PFSK-1 (cell line): ENCODE data around the gene TIMD4.

Source experiments
- FOXP2 ChIP-seq: optimal IDR thresholded peaks from 2 replicates; pipeline ENCODE3; 2011; ENCODE audit warnings: borderline replicate concordance, control low read depth, inconsistent platforms; ENCODE audit not compliant: insufficient read depth; ENCODE audit errors: extremely low read length, extremely low read depth
- POLR2AphosphoS5 ChIP-seq: IDR thresholded peaks from 2 replicates; pipeline ENCODE4 v1.6.1; 2012; ENCODE audit warnings: low read depth, mild to moderate bottlenecking, control low read depth, low read length, moderate library complexity
- SIN3A ChIP-seq: IDR thresholded peaks from 2 replicates; pipeline ENCODE4 v1.6.1; 2012; ENCODE audit warnings: mild to moderate bottlenecking, low read length, moderate library complexity, borderline replicate concordance; ENCODE audit not compliant: insufficient read depth
- TAF1 ChIP-seq: IDR thresholded peaks from 2 replicates; pipeline ENCODE4 v1.6.1; 2012; ENCODE audit warnings: low read length, control low read depth, borderline replicate concordance; ENCODE audit not compliant: insufficient read depth
- TF ChIP-seq, protein P1 (sequence below), 2 experiments: IDR thresholded peaks; 2 replicates each; pipeline versions ENCODE4 v1.6.1 to v1.8.0; 2011 to 2012; ENCODE audit warnings: low read depth in 2 of 2, low read length in 2 of 2, control low read depth in 1 of 2, inconsistent platforms in 1 of 2, mild to moderate bottlenecking in 1 of 2, moderate library complexity in 1 of 2; ENCODE audit not compliant: insufficient read depth in 1 of 2

Gene TIMD4

DNA sequence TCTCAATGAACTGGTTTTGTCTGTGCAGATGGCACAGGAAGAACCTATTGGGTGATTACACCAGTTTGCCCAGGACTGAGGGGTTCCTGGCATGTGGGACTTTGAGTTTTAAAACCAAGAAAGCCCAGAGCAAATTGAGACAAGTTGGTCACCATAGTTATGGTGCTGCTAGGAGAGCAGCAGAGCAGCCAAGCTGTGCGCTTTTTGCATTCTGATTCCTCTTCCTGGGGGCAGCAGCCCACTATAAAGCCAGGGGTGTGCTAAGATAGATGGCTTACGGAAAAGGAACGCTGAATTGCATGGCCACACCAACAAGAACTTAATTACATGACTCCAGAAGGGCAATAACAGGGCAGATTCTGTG, 49.7 kb downstream of the TIMD4 start:
- TF ChIP-seq, protein P1, sequence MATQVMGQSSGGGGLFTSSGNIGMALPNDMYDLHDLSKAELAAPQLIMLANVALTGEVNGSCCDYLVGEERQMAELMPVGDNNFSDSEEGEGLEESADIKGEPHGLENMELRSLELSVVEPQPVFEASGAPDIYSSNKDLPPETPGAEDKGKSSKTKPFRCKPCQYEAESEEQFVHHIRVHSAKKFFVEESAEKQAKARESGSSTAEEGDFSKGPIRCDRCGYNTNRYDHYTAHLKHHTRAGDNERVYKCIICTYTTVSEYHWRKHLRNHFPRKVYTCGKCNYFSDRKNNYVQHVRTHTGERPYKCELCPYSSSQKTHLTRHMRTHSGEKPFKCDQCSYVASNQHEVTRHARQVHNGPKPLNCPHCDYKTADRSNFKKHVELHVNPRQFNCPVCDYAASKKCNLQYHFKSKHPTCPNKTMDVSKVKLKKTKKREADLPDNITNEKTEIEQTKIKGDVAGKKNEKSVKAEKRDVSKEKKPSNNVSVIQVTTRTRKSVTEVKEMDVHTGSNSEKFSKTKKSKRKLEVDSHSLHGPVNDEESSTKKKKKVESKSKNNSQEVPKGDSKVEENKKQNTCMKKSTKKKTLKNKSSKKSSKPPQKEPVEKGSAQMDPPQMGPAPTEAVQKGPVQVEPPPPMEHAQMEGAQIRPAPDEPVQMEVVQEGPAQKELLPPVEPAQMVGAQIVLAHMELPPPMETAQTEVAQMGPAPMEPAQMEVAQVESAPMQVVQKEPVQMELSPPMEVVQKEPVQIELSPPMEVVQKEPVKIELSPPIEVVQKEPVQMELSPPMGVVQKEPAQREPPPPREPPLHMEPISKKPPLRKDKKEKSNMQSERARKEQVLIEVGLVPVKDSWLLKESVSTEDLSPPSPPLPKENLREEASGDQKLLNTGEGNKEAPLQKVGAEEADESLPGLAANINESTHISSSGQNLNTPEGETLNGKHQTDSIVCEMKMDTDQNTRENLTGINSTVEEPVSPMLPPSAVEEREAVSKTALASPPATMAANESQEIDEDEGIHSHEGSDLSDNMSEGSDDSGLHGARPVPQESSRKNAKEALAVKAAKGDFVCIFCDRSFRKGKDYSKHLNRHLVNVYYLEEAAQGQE (IDR thresholded peaks at IDR 0.05; ENCODE audit: insufficient read depth in 1 of 2, low read depth in 2 of 2, low read length in 2 of 2), result no peak
- no peak for TF ChIP-seq TAF1

DNA sequence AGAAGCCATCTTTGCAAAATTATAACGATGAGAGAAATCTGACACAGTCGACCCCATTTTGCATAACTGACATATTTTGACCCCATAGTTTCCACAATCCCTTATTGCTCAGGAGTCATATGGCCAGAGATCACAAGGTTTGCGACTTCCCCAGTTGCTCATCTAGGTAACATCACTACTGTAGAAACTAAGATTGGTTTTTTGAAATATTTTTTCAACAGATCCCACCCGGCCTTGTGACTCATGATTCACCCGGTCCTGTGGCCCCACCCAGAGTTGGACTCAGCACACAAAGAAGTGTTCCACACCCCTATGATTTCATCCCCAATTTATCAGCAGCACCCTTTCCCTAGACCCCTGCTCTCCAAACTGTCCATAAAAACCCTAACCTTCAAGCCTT, 50.2 kb downstream of the TIMD4 start:
- TF ChIP-seq POLR2AphosphoS5 (no peak), SIN3A (no peak), TAF1 (no peak), FOXP2 (no peak)
- TF ChIP-seq, protein P1 (IDR thresholded peaks at IDR 0.05; ENCODE audit: insufficient read depth in 1 of 2, low read depth in 2 of 2, low read length in 2 of 2), result no peak

DNA sequence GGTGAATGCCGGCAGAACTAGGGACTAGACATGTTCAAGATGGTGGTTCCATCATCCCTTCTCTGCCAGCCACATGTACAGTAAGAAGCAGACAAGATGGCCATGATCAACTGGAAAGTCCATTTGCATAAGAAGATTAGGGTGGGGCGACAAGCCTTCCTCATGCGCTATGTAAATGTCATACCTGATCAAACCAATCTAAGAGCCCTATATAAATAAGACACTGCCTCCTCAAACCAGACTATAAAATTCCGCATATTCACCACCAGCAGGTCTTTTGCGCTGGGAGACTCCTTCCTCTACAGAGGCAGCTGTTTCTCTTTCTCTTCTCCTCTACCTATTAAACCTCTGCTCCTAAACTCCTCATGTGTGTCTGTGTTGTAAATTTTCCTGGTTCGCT, 53.8 kb downstream of the TIMD4 start:
- TF ChIP-seq FOXP2 (no peak), SIN3A (no peak), POLR2AphosphoS5 (no peak)

DNA sequence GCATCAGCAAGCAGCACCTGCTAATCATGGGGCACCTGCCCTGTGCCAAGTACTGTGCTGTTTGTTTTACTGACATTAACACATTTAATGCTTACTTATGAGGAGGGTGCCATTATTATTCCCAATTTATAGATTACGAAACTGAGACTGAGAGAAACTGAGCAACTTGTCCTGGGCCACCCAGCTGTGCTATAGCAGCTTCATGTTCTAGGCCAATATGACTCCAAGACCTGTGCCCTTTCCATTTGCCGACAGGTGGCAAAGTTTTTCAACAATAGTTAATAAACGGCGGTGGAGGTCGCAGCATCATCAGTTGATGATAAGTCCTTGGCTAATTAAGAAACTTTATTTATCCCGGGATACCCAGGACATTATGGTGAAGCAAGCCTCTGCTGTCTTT, 55.4 kb downstream of the TIMD4 start:
- TF ChIP-seq POLR2AphosphoS5 (no peak), SIN3A (no peak)
- TF ChIP-seq, protein P1 (IDR thresholded peaks at IDR 0.05; ENCODE audit: insufficient read depth in 1 of 2, low read depth in 2 of 2, low read length in 2 of 2), result no peak

GRCh38 chr5:156906807-156907206, 56.2 kb downstream of the TIMD4 start:
- TF ChIP-seq, protein P1 (IDR thresholded peaks at IDR 0.05; ENCODE audit: insufficient read depth in 1 of 2, low read depth in 2 of 2, low read length in 2 of 2), result no peak
- TF ChIP-seq TAF1 (no peak), FOXP2 (no peak), SIN3A (no peak), POLR2AphosphoS5 (no peak)

GRCh38 chr5:156896546-156896945, 66.5 kb downstream of the TIMD4 start:
- TF ChIP-seq FOXP2 (no peak), SIN3A (no peak), TAF1 (no peak), POLR2AphosphoS5 (no peak)
- TF ChIP-seq, protein P1 (IDR thresholded peaks at IDR 0.05; ENCODE audit: insufficient read depth in 1 of 2, low read depth in 2 of 2, low read length in 2 of 2), result no peak
